Keratinocyte (primary cell): ENCODE data around the gene MED12L. TPM values are rescaled to one million over a fixed set of nuclear protein-coding genes. Genes with fewer than 3 reads are reported as not detected.

Source experiments
- DNase-seq: peaks from one replicate; pipeline ENCODE4 v3.0.0-alpha.2; 2011; ENCODE audit warnings: low read depth, missing footprints, low spot score
- FAIRE-seq: peaks from 2 replicates; lab custom pipeline; 2011; peaks lifted over from hg19 to GRCh38; lab: Jason Lieb, UNC
- H2AFZ ChIP-seq: 2 replicates; pipeline ENCODE4 v1.6.0; 2012; ENCODE audit warnings: low read length, control low read depth, inconsistent platforms; ENCODE audit not compliant: control insufficient read depth
- H3K27ac ChIP-seq: 2 replicates; pipeline ENCODE4 v1.5.1; 2011; ENCODE audit warnings: low read length; ENCODE audit not compliant: control insufficient read depth, insufficient read depth
- H3K27me3 ChIP-seq: 3 replicates; pipeline ENCODE4 v1.6.0; 2011; ENCODE audit warnings: low read length; ENCODE audit not compliant: control insufficient read depth, insufficient read depth; ENCODE audit errors: extremely low read depth
- H3K36me3 ChIP-seq, 2 experiments: 2 replicates in 1 of 2; 3 replicates in 1 of 2; pipeline ENCODE4 v1.5.1; 2011; ENCODE audit warnings: low read length in 2 of 2, mild to moderate bottlenecking in 1 of 2; ENCODE audit not compliant: control insufficient read depth in 2 of 2, insufficient read depth in 2 of 2; ENCODE audit errors: extremely low read depth in 1 of 2
- H3K4me1 ChIP-seq: 3 replicates; pipeline ENCODE4 v1.5.1; 2011; ENCODE audit warnings: low read length; ENCODE audit not compliant: control insufficient read depth, insufficient read depth; ENCODE audit errors: extremely low read depth
- H3K4me2 ChIP-seq: 3 replicates; pipeline ENCODE4 v1.6.0; 2011; ENCODE audit warnings: low read depth, low read length; ENCODE audit not compliant: control insufficient read depth, insufficient read depth; ENCODE audit errors: extremely low read depth
- H3K4me3 ChIP-seq, 3 experiments: fragments of 200-600 bp in 1 of 3; sonication (generic) in 1 of 3; 2 replicates in 2 of 3; 3 replicates in 1 of 3; pipeline ENCODE4 v1.5.1; 2011 to 2016; ENCODE audit warnings: low read length in 3 of 3, mild to moderate bottlenecking in 3 of 3, control low read depth in 2 of 3, inconsistent platforms in 1 of 3, low read depth in 1 of 3, mixed read lengths in 1 of 3, mixed run types in 1 of 3, moderate library complexity in 1 of 3; ENCODE audit not compliant: control insufficient read depth in 2 of 3, insufficient read depth in 2 of 3; ENCODE audit errors: extremely low read depth in 1 of 3
- H3K79me2 ChIP-seq: 2 replicates; pipeline ENCODE4 v1.6.0; 2012; ENCODE audit warnings: low read length; ENCODE audit not compliant: control insufficient read depth, insufficient read depth
- H3K9ac ChIP-seq: 3 replicates; pipeline ENCODE4 v1.6.0; 2011; ENCODE audit warnings: low read length; ENCODE audit not compliant: control insufficient read depth, insufficient read depth; ENCODE audit errors: extremely low read depth
- H3K9me1 ChIP-seq: 3 replicates; pipeline ENCODE4 v1.6.0; 2011; ENCODE audit warnings: low read length; ENCODE audit not compliant: control insufficient read depth, insufficient read depth; ENCODE audit errors: extremely low read depth
- H3K9me3 ChIP-seq: 2 replicates; pipeline ENCODE4 v1.5.1; 2012; ENCODE audit warnings: low read depth, low read length; ENCODE audit not compliant: control insufficient read depth
- H4K20me1 ChIP-seq: 3 replicates; pipeline ENCODE4 v1.6.0; 2011; ENCODE audit warnings: low read length; ENCODE audit not compliant: control insufficient read depth, insufficient read depth; ENCODE audit errors: extremely low read depth
- EZH2 ChIP-seq: IDR thresholded peaks from one replicate; pipeline ENCODE4 v1.6.1; 2012; ENCODE audit warnings: inconsistent platforms, mild to moderate bottlenecking, low read length, moderate library complexity
- dilution Hi-C: fragments of 300-500 bp; cut with MboI; formaldehyde crosslinking; loops from one replicate; pipeline ENCODE4 v1.7.0; 2020; ENCODE audit warnings: low sequenced_read_pairs; ENCODE audit not compliant: extremely low pct_ligation_motif_present
- polyA plus RNA-seq, 5 experiments: library from polyadenylated mRNA; depleted of rRNA in 3 of 5; stranded (reverse) in 3 of 5; stranded (forward) in 1 of 5; unstranded in 1 of 5; fragments of >200 nt; gene quantifications; 1 replicate in 1 of 5; 2 replicates in 3 of 5; 3 replicates in 1 of 5; pipeline versions ENCODE4 v1.2.1 to v1.2.3, GENCODE V29; 2011 to 2012; ENCODE audit warnings: missing spikeins in 2 of 5, low read depth in 1 of 5, low replicate concordance in 1 of 5
- TF ChIP-seq, protein P1 (sequence below), 3 experiments: IDR thresholded peaks in 1 of 3; conservative IDR thresholded peaks in 1 of 3; optimal IDR thresholded peaks in 1 of 3; 2 replicates in 2 of 3; 3 replicates in 1 of 3; pipeline versions ENCODE3 to v1.5.1; 2011; ENCODE audit warnings: low read length in 3 of 3, mild to moderate bottlenecking in 3 of 3, moderate library complexity in 2 of 3, control low read depth in 1 of 3, inconsistent platforms in 1 of 3; ENCODE audit not compliant: insufficient read depth in 2 of 3; ENCODE audit errors: extremely low read depth in 1 of 3

The MED12L gene
- polyA plus RNA-seq, 1 donor (not counting 4 experiments of a cell fraction or from before 2014, with no cell fraction given): 0.04 TPM

DNA sequence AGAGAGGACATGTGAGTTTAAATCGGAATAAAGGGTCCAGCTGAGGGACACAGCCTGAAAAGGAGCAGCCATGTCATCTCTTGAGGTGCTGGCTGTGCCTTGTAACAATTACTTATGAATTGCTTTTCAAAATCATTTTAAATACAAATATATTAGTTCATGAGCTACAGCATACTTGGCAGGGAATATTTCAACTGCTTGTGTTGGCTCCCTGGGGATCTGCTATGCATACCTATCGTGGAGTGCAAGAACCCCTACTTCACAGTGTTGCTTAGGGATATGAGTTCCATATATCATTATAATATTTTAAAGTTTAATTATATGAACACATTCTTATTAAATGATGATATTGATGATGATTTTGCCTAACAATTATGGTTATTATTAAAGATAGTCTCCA lies 212.0 kb downstream of the MED12L start:
- Histone ChIP-seq H3K9me1 (no peaks in the 10 kb centered on the region), H2AFZ (no peak overlapping the region), H3K79me2 (peaks cover 38% of the 10 kb centered on the region), H3K9me3 (no peaks in the 10 kb centered on the region), H3K4me1 (peaks cover 13% of the 10 kb centered on the region), H3K4me3 (no peak overlapping the region), H3K27ac (no peak overlapping the region), H4K20me1 (no peaks in the 10 kb centered on the region), H3K4me2 (no peak overlapping the region), H3K9ac (no peak overlapping the region), H3K27me3 (no peaks in the 10 kb centered on the region), H3K36me3 (peaks cover 32% of the 10 kb centered on the region in 2 experiments)
- no peak for DNase-seq
- FAIRE-seq: no peak
- dilution Hi-C loops: no loop called here
- TF ChIP-seq, protein P1, sequence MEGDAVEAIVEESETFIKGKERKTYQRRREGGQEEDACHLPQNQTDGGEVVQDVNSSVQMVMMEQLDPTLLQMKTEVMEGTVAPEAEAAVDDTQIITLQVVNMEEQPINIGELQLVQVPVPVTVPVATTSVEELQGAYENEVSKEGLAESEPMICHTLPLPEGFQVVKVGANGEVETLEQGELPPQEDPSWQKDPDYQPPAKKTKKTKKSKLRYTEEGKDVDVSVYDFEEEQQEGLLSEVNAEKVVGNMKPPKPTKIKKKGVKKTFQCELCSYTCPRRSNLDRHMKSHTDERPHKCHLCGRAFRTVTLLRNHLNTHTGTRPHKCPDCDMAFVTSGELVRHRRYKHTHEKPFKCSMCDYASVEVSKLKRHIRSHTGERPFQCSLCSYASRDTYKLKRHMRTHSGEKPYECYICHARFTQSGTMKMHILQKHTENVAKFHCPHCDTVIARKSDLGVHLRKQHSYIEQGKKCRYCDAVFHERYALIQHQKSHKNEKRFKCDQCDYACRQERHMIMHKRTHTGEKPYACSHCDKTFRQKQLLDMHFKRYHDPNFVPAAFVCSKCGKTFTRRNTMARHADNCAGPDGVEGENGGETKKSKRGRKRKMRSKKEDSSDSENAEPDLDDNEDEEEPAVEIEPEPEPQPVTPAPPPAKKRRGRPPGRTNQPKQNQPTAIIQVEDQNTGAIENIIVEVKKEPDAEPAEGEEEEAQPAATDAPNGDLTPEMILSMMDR (optimal IDR thresholded peaks at IDR 0.05 in 1 of 3, IDR thresholded peaks at IDR 0.05 in 1 of 3, conservative IDR thresholded peaks at IDR 0.05 in 1 of 3; ENCODE audit: extremely low read depth in 1 of 3, insufficient read depth in 2 of 3, low read length in 3 of 3): no peak
- TF ChIP-seq EZH2: no peak

DNA sequence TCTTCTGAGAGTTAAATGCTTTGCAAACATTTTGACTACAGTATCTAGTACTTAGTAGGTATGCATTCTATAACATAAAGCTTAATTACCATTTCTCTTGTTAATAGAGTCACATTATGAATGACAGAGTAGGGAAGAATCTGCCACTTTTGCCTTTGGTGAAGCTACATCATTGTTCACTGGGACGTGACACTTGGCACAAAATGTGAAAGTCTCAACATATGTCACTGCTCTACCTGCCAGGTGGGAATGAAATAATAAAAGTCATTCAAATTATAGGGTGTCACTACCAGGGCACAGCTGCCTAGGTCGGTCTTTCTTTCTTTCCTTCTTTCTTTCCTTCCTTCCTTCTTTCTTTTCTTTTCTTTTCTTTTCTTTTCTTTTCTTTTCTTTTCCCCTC lies 213.5 kb downstream of the MED12L start:
- TF ChIP-seq, protein P1 (optimal IDR thresholded peaks at IDR 0.05 in 1 of 3, IDR thresholded peaks at IDR 0.05 in 1 of 3, conservative IDR thresholded peaks at IDR 0.05 in 1 of 3; ENCODE audit: extremely low read depth in 1 of 3, insufficient read depth in 2 of 3, low read length in 3 of 3): no peak
- no peak for TF ChIP-seq EZH2
- DNase-seq (no peak), FAIRE-seq (no peak)
- H3K4me1 ChIP-seq: peaks cover 26% of the 10 kb centered on the region
- peaks cover 35 to 41% of the 10 kb centered on the region in 2 experiments for H3K36me3 ChIP-seq
- H2AFZ ChIP-seq: no peak overlapping the region
- H3K9ac ChIP-seq: no peak overlapping the region
- no peaks in the 10 kb centered on the region for H4K20me1 ChIP-seq
- no peak overlapping the region for H3K4me3 ChIP-seq
- no peaks in the 10 kb centered on the region for H3K9me3 ChIP-seq
- H3K27ac ChIP-seq: no peak overlapping the region
- H3K9me1 ChIP-seq: no peaks in the 10 kb centered on the region
- dilution Hi-C loops: no loop called here
- H3K4me2 ChIP-seq: no peak overlapping the region
- peaks cover 54% of the 10 kb centered on the region for H3K79me2 ChIP-seq
- no peaks in the 10 kb centered on the region for H3K27me3 ChIP-seq
